HG02970 (cell line): ENCODE results near the gene CAV3.

Experiments
- ATAC-seq: cut with Tn5 transposase; IDR thresholded peaks from one replicate; pipeline ENCODE4 v1.9.1; 2021; ENCODE audit warnings: mild to moderate bottlenecking, moderate library complexity, moderate number of reproducible peaks; ENCODE audit not compliant: unreplicated experiment, low FRiP score

CAV3 gene

GRCh38 chr3:8780279-8780678, 46.7 kb downstream of the CAV3 start:
- no peak for ATAC-seq

- no peak for ATAC-seq
These were observed 51.3 kb downstream of the CAV3 start for GRCh38 chr3:8784676-8785435.

GRCh38 chr3:8790529-8790928, 56.9 kb downstream of the CAV3 start:
- ATAC-seq = no peak

DNA sequence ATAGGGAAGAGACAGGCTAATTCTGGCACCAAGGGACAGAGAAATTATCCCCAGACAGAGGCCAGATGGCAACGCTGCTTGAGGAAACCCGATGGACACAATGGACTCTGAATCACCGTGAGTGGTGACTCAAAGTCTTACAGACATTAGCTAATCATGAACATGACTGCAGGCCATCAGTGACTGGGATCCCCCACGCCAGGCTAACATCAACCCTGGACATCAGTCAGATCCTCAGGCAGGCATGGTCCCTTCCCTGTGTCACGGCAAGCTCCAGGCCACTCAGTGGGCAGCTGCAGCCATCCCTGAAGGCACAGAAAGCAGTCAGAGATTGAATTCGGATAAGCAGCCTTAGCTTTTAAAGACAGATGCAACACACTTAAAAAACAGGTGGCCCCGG, 59.6 kb downstream of the CAV3 start:
- ATAC-seq = no peak

GRCh38 chr3:8794247-8794646, 60.6 kb downstream of the CAV3 start:
- no peak for ATAC-seq
